ENCODE results near the gene STAM2.

DNA sequence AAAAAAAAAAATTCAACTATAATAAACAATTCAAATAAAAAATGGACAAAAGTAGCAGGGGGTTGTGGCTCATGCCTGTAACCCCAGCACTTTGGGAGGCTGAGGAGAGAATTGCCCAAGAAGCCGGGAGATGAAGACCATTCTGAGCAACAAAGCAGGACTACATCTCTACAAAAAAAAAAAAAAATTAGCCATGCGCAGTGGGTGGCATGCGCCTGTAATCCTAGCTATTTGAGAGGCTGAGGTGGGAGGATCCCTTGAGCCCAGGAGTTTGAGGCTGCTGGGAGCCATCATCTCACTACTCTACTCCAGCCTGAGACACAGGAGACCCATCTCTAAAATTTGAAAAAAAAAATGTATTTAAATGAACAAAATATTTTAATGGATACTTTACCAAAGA lies 72.3 kb downstream of the STAM2 start:
- TF ChIP-seq, protein P1, sequence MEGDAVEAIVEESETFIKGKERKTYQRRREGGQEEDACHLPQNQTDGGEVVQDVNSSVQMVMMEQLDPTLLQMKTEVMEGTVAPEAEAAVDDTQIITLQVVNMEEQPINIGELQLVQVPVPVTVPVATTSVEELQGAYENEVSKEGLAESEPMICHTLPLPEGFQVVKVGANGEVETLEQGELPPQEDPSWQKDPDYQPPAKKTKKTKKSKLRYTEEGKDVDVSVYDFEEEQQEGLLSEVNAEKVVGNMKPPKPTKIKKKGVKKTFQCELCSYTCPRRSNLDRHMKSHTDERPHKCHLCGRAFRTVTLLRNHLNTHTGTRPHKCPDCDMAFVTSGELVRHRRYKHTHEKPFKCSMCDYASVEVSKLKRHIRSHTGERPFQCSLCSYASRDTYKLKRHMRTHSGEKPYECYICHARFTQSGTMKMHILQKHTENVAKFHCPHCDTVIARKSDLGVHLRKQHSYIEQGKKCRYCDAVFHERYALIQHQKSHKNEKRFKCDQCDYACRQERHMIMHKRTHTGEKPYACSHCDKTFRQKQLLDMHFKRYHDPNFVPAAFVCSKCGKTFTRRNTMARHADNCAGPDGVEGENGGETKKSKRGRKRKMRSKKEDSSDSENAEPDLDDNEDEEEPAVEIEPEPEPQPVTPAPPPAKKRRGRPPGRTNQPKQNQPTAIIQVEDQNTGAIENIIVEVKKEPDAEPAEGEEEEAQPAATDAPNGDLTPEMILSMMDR (IDR thresholded peaks at IDR 0.05; ENCODE audit: insufficient read depth, low read depth, low read length), result no peak
- TF ChIP-seq EZH2 (IDR thresholded peaks at IDR 0.05; ENCODE audit: insufficient read depth, low read length), result no peak

Data from astrocyte (in vitro differentiated cells and primary cell).